HG03108 (cell line): ENCODE data around the gene YJU2.

Source experiments
- ATAC-seq: cut with Tn5 transposase; IDR thresholded peaks from one replicate; pipeline ENCODE4 v1.9.1; 2021; ENCODE audit warnings: moderate library complexity; ENCODE audit not compliant: unreplicated experiment

YJU2 gene

DNA sequence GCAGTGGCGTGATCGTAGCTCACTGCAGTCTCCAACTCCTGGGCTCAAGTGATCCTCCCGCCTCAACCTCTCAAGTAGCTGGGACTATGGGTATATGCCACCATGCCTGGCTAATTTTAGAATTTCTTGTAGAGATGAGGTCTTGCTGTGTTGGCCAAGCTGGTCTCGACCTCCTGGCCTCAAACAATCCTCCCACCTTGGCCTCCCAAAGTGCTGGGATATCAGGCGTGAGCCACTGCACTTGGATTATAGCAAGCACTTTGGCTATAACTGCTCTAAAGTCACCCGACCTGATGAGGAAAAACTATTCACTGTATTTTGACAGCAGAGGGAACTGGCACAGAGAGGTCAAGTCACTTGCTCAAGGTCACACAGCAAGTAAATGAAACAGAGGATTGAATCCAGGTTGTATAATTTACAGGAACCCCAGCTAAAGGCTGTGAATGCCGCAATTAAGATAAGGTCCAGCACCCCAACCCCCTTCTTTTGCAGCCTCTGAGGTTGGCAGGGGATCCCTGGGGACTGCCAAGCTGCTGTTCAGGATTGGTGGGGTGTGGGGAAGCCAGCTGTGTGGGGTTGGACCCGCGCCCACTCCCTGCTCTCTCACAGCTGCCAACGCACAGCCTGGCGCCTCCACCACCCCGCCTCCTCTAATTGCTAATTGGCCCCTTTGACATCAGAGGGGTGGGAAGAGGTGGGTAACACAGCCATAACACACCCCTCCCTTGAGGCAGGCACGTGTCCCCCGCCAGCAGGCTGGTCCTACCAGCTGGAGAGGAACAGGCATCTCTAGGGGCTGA is 49.3 kb downstream of the YJU2 start:
- ATAC-seq: no peak

DNA sequence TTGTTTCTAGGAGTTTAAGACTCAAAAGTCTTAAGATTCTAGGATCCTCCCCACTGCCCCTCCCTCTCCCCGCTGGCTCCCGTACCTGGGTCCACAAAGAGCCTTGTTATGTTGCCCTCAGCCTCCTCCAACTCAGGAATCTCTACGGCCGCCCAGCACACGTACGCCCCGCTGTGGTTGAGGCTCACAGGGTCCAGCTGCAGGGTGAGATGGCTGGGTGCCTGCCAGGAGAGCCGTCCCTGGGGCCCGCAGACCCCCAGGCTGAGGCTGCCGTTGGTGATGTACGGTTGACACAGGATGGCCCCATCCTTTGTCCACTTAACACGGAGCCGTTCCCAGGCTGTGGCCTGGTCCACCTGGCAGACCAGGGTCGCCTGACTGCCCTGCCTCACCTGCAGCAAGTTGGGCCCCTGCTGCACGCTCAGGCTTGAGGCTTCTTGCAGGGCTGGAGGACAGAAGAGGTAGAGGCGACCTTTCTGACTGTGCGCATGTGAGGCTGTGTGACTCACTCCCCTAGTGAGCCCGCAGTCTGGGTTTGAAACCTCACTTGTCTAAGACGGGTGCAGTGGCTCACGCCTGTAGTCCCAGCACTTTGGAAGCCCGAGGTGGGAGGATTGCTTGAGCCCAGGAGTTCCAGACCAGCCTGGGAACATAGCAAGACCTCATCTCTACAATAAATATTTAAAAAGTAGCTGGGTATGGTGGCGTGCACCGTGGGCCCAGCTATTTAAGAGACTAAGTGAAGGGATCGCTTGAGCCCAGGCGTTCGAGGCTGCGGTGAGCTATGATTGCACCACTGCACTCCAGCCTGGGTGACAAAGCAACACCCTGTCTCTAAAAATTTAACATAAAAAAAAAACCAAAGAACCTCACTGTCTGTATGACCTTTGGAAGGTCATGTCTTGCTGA is 51.3 kb downstream of the YJU2 start:
- ATAC-seq: no peak

DNA sequence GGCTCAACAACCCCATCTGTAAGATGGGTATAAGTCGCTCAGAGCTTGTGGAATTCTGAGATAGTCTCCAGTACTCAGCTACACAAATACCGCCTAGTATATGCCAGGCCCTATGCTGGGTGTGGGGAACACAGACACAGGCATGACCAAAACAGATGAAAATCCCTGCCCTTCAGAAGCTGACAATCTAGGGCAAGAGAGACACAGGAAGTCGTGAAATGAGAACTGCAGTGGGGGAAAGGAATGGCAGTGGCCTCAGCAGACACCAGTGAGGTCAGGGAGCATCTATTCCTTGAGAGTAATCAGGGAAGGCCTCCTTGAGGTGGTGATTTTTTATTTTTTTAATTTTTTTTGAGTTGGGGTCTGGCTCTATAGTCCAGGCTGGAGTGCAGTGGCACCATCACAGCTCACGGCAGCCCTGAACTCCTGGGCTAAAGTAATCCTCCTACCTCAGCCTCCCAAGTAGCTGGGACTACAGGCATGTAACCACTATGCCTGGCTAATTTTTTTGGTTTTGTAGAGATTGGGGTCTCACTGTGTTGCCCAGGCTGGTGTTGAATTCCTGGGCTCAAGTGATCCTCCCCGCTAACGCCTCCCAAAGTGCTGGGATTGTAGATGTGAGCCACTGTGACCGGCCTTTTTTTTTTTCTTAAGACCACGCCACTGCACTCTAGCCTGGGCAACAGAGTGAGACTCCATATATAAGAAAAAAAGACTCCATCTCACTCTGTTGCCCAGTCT is 52.1 kb downstream of the YJU2 start:
- ATAC-seq: no peak

DNA sequence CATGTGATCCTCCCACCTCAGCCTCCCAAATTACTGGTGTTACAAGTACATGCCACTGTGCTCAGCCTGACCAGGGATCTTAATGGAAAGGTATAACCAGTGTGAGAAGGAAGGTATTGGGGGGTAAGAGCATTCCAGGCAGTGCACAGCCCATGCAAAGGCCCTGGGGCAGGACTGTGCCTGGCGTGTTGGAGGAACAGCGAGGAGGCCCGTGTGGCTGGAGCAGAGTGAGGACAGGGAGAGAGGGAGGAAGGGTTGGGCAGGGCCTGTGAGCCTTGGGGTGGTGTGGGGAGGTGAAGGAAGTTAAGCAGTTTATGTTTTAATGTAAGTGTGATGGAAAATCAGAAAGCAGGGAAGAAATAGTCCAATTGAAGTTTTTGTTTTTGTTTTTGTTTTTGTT is 53.7 kb downstream of the YJU2 start:
- ATAC-seq: no peak

DNA sequence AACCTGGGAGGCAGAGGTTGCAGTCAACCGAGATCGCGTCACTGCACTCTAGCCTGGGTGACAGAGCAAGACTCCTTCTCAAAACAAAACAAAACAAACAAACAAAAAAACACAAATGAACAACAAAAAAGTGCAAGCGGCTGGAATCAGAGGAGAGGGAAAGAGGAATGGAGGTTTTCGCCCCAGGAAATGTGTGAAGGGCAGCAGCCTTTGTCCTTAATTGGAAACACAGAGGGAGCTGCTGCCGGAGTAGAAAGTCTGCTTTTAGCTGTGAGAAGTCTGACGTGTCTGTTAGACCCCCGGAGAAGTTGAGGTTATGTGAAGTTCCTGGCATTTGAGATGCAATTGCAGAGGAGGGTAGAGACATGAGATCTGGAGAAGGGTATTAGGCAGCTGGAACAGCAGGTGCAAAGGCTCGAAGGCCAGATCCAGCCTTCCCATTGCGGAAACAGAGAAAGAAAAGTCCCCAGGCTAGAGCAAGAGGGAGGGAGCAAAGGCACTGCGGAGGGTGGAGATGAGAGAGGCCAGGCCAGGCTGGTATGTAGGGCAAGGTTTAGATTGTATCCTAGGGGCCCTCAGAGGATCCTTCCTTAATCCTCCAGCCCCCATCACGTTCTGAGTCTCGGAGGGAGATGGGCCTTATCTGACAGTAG is 54.8 kb downstream of the YJU2 start:
- no peak for ATAC-seq

DNA sequence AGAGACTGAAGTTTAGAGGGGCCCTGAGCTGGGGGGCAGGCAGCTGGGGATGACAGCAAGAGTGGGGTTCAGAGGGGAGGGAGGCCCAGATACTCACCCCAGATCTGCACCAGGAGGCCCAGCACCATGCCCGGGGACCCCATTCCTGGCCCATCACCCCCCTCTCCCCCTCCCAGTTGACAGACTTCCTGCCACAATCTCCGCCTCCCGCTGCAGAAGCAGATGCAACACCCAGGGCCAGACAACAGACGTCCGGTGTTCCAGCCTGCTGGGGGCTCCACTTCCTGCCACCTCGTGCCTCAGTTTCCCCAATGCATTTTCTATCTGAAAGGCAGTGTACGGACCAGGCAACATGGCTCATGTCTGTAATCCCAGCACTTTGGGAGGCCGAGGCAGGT is 55.4 kb downstream of the YJU2 start, which contains the start of gene TMIGD2:
TMIGD2 (minus strand) TSS at position 147 of the 398 bp plus-strand sequence; CDS start at position 143, 4 bp downstream.
- ATAC-seq: no peak

DNA sequence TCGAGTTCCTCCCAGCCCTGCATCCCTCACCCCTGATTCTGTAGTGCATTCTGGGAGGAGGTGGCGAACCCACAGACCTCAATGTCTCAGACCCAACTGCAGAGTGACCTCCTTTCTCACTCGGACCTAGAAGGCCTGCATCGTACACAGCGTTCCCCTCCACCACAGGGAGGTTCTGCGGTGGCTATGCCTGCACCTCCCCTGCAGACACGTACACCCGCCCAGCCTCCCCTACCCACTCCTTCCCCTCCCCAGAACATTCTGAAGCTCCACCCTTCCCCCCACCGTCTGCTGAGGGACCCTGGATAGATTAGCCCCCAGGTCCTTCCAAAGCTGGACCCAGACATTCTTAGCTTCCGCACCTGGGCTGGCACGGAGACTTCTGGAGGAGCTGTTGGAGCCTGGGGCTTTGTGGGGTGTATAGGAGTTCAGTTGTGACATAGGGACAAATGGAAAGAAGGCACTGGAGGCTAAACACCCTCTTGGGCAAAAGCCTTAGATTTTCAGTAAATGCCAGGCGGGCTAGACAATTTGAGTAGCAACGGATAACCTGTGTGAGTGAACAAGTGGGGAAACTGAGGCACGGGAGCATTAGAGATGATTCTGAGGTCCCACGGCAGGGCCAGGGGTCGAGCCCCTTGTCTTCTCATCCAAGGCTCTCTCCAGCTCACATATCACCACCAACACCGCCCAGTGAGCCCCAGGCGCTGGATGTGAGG is 57.1 kb downstream of the YJU2 start:
- no peak for ATAC-seq

DNA sequence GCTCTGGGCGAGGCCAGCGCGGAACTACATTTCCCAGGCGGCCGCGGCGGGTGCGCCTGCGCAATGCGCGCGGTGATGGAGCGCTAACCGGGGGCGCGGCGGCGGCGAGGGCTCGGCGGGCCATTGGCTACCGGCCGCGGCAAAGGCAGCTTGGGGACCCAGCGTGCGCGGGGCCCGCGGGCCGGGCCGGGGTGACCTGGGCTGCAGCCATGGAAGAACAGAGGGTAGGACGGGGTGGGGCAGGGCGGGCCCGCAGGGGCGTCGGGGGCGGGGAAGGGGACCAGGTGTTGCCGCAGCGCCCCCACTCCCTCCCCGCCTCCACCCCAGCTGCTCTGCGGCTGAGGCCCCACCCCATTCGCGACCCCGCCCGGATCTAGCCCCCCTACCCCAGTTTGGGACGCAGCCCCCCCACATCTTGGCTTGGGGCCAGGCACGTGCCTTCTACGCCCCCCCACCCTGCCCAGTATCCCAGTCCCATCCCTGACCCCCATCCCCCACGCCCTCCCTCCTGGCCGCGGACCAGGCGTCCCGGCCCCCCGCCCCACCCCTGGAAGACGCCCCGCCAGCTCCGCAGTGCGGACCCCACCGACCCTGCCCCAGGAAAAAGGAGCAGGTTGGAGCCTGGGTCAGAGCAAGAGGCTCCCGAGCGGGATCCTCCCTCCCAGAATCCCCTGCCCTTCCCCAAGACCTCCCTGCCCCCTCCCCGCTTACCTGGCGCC is 57.8 kb downstream of the YJU2 start, which contains the start of gene FSD1:
FSD1 (plus strand) TSS at position 61 of the 719 bp plus-strand sequence; CDS start at position 210, 149 bp downstream.
- no peak for ATAC-seq

DNA sequence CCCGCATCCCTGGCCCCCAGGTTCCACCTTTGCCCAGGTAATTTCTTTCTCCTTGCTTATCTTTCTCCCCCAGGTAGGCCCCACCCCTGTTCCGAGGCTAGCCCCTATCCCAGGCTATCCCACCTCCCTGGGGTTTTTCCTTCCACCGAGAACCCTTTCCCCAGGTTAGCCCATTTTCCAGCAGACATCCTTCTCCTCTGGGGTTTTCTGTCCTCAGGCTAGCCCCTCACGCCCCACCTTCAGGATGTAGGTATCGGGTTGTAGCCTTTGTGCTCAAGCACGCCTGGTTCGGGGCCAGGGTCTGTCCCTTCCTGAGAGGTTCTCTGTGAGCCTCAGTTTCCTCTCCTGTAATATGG is 58.4 kb downstream of the YJU2 start:
- no peak for ATAC-seq

DNA sequence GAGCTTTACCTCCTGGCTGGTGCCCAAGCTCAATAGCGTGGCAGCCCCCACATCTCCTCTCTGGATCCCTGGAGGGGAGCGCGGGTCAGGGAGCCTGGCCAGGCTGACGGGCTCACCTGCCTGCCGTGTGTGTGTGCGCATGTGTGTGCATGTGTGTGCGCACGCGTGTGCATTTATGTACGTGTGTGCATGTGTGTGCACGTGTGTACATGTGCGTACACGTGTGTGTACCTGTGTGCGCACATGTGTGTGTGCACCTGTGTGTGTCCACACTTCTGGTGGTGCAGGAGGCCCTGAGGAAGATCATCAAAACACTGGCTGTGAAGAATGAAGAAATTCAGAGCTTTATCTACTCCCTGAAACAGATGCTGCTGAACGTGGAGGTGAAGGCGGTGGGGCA is 58.8 kb downstream of the YJU2 start:
- no peak for ATAC-seq

DNA sequence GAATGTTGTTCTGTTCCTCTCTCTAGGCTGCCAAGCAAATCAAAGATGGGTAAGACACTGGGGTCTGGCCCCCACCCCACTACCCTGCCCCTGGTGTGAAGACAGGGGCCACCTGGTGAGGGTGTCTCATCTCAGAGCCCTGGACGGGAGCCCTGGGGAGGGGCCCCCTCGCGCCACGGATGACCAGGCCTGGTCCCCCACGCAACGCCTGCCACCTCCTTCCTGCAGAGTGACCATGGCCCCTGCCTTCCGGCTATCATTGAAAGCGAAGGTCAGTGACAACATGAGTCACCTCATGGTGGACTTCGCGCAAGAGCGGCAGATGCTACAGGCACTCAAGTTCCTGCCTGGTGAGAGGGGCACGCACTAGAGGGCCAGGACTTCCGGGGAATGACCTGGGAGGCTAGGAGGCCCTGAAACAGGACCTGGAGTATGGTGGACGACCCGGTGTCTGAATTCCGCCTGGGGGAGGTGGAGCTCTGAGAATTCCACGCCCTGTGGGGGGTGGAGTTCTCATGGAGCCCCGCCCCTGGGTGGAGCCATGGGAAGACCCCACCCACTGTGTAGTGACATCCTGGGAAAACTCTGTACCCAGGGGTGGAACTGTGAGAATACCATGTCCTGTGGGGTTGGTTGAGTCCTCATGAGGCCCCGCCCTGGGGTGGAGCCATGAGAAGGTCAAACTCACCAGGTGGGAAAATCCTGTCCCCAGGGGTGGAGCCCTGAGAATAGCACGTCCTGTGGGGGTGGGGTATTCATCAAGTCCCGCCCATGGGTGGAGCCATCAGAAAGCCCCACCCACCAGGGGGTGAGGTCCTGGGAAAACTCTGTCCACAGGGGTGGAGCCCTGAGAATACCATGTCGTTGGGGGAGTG is 63.6 kb downstream of the YJU2 start:
- no peak for ATAC-seq

DNA sequence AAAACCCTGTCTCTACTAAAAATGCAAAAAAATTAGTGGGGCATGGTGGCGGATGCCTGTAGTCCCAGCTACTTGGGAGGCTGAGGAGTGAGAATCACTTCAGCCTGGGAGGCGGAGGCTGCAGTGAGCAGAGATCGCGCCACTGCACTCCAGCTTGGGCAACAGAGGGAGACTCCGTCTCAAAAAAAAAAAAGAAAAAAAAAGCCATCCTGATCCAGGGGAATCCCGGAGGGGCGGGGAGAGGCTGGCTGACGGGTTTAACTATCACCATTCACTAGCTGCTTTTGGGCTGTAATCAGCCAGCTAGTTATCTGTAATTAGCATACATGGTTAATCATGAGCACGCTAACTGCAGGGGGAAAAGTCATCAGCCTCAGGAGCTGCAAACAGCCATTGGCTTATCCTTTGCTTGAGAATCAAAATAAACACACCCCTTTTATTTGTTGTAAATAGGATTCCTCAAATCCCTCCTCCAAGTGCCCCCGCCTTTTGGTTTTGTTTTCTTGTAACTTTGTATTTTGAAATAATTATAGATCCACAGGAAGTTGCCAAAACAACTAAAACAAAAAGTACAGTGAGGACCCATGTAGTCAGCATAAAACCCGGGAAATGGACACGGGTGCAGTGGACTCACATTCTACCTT is 67.1 kb downstream of the YJU2 start:
- ATAC-seq: no peak

DNA sequence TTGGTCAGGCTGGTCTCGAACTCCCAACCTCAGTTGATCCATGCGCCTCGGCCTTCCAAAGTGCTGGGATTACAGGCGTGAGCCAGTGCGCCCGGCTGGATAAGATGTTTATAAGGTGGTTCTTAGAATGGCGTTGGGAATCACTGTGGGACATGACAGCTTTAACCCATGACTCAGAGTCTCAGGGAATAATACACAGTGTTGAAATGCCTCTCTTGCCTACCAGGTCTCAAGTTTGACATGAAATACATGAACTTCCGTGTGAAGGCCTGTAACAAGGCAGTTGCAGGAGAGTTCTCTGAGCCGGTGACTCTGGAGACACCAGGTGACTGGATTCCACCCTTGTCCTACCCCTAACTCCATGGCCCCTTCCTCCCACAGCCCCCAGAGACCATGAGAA is 70.1 kb downstream of the YJU2 start:
- ATAC-seq: no peak

DNA sequence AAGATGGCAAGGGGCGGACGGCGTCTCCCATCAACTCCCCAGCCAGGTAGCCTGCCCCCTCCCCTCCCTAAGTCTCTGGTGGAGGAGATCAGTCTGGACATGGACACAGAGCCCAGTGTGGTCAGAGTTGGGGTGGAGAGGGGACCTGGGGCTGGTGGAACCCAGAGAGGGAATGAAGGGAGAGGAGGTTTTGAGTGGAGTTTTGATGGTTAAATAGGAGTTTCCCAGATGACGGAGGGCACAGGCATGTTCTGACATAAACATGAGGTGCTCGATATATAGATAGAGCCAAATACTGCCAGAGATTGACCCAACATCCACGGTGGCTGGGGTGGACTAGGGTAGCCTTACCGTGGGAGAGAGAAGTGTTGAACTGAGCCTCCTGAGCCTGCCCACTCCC is 71.6 kb downstream of the YJU2 start:
- no peak for ATAC-seq
